ENCODE results near the gene AQP12A. TPM values are rescaled to one million over a fixed set of nuclear protein-coding genes. Genes with fewer than 3 reads are reported as not detected.
"Not testable (repeated sequence)": the region's sequence is repeated elsewhere in the genome, so short reads cannot be mapped to it uniquely, and the experiment has no call there.

Gene AQP12A
- total RNA-seq, 1 experiment from 2014 or later: not detected

DNA sequence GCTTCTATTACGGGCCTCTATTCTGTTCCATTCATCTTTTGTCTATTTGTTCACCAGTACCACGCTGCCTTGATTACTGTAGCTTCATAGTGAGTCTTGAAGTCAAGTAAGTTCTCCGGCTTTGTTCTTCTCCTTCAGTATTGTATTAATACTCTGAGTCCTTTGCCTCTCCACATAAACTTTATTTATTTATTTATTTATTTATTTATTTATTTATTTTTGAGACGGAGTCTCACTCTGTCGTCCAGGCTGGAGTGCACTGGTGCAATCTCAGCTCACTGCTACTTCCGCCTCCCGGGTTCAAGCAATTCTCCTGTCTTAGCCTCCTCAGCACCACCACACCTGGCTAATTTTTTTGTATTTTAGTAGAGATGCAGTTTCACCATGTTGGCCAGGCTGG lies 31.8 kb upstream of the AQP12A start:
- DNase-seq (ENCODE audit: low spot score): not testable (repeated sequence)

DNA sequence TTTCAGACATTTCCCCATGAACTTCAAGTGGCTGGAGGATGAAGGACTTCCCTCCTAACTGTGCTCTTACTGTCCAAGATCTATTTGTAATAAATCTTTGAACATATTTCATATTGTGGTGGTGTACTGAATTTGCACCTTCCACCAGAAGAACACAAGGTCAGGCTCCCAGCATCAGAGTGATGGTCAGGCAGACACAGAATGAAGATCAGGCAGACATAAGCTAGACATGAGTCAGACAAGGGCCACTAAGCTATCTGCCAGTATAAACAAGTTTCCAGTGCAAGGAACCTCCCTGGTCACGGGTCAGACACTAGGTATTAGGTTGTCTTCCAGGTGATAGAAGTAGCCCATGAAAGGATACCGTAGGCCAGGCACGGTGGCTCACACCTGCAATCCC lies 29.0 kb upstream of the AQP12A start:
- no peak for DNase-seq (ENCODE audit: low spot score)

DNA sequence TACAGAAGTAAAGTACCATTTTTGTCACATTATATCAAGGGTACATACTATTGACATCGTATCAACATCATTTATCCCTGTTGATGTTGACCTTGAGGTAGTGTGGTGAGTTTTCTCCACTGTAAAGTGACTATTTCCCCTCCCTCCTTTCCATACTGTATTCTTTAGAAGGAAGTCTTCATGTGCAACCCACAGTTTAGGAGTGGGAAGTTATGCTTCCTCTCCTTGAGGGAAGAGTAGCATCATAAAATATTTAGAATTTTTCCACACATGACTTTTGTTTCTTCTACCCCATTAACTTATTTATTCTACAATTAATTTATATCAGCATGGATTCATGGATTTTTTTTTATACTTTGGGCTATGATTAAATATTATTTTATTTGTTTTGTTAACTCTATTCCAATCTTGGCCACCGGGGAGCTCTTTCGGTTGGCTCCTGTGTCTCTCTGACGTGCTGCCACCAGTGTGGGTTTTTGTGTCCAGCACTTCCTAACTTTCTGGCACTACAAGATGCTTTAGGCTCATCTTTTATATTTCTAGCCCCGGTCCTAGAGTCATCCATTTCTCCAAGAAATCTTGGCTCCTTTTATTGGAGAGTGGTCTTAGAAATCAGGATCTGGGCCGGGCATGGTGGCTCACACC lies 28.0 kb upstream of the AQP12A start:
- DNase-seq (ENCODE audit: low spot score): no peak

DNA sequence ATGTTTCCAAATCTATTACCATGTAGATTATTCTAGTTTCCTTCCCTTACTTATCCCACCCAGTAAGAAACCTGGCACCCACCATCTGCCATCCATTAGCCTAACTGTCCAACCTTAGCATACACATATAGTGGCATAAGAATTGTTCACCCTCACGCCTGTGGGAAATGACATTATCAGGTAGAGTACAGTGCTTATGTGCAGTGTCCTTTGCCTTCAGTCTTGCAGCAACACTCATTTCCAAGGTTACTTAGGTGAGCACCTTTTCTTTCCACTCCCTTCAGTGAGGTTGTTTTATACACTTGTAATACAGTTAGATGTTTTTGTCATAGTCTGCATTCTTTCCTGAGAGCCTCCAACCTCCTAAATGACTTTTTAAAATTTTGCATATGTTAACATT lies 27.0 kb upstream of the AQP12A start:
- no peak for DNase-seq (ENCODE audit: low spot score)

DNA sequence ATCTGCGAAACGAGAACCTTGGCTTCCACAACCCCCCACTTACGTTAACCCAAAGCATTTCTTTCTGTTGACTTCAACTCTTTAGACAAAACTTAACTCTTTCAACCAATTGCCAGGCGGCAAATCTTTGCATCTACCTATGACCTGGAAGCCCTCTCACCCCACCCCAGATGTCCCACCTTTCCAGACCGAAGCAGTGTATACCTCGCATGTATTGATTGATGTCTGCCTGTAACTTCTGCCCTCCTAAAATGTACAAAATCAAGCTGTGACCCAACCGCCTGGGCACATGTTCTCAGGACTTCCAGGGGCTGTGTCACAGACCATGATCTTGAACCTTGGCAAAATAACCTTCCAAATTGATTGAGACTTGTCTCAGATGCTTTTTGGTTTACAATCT lies 21.3 kb upstream of the AQP12A start:
- no peak for DNase-seq (ENCODE audit: low spot score)

DNA sequence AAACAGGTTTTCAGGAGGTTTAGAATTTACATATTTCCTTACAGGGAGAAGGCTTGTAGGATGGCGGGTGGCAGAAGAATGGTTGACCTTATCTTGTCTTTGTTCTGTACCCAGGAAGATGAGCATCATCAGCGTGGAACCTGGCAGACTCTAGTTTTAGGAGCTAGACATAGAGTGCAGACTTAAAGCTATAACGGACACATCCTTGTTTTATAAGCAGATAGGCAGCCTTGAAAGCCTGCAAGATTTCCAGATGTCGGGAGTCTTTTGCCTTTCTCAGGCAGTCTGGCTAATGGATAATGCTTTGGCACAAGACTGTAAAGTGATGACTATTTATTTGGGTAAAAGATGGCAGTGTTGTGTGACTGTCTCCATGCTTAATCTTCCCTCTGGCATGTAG lies 20.7 kb upstream of the AQP12A start:
- no peak for DNase-seq (ENCODE audit: low spot score)

DNA sequence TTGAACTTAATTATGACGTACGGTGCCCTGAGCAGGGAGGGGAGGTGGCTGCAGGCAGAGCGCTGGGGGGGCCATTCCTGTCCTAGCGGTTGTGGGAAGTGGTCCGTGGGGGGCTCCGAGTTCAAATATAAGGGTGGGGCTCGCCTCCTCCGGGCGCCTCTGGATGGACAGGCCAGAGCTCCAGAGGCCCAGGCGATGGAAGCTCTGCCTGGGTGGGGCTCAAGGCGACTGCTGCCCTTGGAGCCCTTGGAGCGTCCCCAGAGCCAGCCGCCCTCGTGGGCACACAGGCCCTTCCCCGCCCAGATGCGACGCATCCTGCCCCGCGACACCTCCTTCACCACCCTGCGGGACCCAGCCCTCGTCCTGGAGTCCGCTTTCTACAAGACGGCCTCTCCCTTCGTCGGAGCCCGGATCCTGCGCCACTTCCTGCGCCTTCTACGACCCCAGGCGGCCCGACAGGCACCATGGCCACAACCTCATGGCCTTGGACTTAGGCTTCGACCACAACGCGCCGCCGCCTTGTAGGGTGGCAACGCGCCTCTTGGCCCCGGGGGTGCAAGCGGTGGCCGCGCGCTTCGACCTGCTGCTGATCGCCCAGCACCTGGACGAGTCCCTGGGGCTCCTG lies 19.5 kb upstream of the AQP12A start:
- no peak for DNase-seq (ENCODE audit: low spot score)

DNA sequence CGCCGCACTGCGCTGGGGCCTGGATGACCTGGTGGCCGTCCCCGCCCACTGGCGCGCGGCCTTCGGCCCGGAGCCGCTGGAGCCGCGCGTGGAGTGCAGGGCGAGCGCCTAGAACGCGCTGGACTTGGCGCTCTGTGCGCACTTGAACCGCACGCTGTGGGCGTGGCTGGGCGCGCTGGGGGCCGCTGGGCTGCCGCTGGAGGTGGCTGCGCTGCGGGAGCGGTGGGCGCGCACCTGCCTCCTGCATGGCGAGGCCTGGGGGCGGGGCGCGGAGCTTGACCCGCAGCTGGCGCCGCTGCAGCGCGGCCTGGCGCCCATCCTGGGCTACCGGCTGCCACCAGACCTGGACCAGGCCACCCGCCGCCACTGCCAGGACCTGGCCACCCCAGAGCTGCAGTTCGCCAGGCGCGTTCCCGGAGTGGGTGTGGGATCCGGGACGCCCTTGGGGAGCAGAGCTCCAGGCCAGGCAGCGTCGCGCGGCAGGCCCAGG lies 18.9 kb upstream of the AQP12A start:
- DNase-seq (ENCODE audit: low spot score): no peak

DNA sequence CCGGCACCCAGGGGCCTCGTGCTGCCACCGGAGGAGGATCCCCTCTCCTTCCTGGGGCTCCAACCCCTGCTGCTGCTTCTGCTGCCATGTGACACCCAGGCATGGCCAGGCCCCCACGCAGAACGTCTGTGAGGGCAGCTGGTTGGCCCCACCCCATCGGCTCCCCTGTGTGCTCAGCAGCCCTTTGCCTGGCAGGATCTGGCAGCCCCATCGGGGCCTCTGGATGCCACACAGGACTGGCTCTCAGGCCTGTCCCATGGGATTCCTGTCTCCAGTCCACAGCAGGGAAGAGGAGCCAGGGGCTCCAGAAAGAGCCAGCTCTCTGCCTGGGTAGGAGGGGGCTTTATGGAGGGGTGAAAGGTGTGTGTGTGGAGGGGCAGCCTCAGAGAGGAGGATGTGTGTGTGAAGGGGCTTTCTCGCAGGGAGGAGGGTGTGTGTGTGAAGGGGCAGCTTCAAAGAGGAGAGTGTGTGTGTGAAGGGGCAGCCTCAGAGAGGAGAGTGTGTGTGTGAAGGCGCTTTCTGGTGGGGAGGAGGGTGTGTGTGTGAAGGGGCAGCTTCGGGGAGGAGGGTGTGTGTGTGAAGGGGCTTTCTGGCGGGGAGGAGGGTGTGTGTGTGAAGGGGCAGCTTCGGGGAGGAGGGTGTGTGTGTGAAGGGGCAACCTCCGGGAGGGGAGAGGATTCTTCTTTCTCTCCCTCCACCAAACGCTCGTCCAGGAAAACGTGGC lies 17.0 kb upstream of the AQP12A start:
- DNase-seq (ENCODE audit: low spot score): not testable (repeated sequence)

DNA sequence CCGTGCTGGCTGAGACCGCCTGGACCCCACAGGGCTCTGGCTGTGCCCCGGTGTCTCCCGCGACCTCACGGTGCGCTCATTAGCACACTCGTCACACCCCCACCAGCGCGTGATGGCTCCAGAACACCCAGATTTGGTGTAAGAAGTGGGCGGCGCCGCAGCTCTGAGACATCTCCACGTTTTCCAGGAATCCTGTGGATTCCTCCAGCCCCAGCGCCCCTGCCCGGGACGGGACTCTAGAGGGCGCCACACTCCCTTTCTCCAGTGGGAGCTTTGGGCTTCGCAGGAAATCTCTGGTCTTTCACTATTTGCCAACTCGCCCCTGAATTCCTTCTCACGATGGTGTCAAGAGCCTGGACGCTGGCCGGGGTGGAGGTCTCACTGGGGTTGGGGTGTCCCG lies 16.3 kb upstream of the AQP12A start:
- DNase-seq (ENCODE audit: low spot score): not testable (repeated sequence)

DNA sequence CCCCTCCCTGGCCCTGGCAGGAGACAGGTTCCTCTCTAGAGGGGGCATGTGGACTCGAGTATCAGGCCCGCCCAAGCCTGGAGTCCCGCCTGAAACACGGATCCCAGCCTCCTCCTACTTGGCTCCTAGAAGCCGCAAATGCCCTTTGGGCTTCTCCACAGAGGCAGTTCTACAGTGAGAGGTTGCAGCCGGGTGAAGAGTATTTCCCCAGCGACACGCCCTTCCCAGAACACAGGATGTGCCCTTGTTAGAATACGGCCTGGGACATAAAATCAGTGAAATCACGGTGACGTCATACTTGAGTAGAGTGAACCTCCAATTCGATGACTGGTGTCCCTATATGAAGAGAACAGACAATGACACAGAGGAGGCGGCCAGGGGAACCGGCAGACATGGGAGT lies 13.6 kb upstream of the AQP12A start:
- DNase-seq (ENCODE audit: low spot score): not testable (repeated sequence)

DNA sequence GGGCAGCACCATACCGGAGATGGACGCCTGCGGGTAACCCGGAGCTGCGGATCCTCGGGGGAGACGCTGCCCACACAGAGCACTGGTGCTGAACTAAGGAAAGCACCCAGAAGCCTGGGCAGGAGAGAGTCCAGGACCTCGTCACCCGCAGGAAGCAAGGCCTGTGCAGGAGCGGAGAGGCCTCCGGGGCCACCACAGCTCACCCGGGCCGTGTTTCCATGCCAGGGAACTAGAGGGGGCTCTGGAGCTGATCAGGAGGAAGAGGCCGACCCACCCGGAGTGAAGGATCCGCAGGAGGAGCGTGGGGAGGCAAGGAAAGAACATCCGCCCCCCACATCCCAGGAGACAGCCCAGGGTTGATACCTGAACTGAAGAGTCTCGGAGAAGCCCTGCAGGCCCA lies 12.8 kb upstream of the AQP12A start:
- DNase-seq (ENCODE audit: low spot score): not testable (repeated sequence)

DNA sequence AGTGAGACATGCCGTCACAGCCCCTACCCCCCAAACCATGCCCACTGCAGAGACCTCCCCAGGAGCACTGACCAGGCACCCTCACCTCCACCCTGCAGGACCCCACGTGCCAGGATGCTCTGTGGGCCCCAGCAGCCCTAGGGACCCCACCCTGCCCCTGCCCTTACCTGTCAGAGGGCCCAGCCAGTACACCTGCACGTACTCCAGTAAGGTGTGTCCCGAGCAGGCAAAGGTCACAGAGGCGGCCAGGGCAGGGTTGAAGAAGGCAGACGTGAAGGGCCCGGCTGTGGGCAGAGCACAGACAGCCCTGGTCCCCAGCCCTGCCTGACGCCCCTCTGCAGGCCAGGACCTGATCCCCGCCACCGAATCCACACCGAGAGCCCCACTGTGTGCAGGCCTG lies 11.5 kb upstream of the AQP12A start:
- DNase-seq (ENCODE audit: low spot score): not testable (repeated sequence)

DNA sequence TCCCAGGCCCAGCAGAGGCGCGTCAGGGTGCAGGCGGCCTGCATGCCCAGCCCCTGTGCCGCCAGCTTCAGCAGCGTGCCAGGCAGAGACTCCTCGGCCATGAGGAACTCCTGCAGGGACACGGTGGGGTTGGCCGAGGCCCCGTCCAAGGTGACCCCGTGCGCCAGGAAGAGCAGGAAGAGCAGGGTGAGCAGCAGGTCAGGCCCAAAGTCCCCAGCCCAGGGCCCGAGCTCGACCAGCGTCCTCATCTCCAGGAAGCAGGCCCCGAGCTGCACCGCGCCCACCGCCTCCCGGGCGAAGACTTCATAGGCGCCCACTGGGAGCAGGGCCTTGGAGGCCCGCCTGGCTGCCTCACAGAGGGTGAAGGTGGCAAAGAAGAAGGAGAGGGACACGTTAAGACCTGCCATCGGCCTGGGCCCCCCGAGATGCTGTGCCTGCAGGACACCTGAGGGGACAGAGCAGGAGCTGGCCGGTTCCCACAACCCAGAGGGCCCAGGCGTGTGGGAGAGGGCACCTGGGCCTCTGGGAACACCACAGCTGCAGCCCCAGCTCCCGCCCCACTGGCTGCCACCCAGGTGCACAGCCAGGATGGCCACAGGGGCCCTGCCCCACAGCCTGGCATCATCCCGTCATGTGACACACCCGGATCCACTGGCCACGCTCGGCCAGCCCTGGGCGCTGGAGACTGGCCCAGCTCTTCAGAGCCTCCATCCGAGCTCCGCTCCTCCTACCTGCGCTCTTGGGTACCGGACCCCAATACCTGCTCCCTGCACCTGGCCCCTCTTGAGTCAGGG lies 9.0 kb upstream of the AQP12A start, which contains the start of gene AQP12B:
Gene AQP12B (minus strand): TSS at position 455 of the 794 bp plus-strand sequence. CDS start 48 bp downstream, at position 407.
- not testable (repeated sequence) for DNase-seq (ENCODE audit: low spot score)

DNA sequence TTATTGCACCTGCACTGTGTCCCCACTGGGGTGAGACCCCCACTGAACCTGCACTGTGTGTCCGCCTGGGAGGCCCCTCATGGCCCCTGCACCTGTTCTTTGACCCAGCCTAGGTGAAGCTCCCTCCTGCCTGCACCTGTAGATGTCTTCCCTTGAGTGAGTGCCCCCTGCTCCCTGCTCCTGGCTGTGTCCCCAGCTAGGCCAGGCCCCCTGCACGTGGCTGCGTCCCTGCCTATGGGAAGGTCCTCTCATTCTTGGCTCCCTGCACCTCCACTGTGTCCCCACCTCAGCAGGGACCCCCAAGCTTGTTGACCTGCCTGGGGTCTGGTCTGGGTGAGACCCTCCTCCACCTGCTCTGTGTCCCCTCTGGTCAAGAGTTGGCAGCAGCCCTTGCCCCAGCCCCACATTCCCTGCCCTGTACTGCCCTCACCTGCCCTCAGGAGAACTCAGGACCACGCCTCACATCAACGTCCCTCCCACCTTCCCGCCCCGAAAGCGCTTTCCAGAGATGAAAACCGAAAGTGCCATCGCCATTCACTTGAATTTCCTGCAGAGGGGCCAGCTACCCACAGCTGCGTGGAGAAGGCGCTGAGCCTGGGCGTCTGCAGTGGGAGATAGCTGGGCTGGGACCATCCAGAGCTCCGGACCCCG lies 8.2 kb upstream of the AQP12A start:
- DNase-seq (ENCODE audit: low spot score): not testable (repeated sequence)

DNA sequence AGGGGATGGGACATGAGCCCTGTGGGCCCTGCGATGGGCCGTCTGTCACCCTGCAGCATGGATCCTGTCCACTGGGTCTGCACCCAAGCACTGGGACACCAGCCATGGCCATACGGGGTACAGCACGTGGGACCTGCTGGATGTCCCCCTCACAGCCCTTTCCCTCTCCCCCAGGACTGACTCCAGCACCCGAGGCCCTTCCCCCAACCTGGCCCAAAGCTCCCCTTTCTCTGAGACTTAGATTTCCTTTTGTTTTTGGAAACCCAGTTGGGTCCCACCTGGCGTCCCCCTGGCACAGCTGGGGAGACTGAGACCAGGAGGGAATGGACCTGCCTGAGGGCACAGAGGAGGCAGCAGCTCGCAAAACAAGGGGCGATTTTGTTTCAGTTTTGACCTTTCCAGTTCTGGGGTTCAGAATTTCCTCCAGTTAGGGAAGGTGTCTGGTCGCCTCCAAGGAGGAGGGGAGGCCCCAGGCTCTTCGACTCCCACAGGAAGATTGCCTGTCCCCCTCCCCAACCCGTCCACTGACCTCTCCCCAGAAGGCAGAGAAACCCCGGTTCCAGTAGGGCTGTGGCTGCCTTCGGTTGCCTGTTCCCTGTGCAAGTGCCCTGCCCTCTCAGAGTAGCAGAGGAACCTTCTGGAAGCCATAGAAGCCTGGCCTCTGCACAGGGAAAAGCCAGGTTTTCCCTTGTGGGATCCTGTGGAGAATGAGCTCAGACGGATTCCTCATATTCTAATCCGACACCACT lies 7.5 kb upstream of the AQP12A start:
- not testable (repeated sequence) for DNase-seq (ENCODE audit: low spot score)

DNA sequence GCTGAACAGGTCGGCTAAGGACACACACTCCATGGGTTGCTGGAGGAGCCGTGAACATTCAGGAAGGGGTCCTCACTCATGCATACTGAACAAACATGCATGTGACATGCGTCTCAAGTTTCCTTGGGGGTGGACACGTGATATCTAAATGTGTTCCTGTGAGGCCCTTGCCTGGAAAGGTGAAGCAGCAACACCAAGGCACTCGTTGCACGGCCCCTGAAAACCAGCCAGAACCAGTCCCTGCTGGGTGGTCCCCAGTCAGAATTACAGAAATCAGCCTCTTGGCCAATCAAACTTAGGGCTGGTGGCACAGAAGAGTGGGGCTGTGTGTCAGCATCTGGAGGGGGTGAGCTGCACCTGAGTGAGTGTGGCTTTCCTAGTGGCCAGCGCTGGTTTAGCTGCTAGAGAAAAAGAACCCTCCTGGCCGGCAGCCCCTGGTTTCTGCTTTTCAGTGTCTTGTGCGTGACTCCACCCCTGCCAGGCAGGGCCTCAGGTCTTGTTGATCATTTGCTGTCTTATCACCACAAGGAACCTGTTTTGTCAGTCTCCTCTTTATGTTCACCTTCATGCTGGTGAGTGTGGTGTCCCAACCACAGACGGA lies 5.8 kb upstream of the AQP12A start:
- no peak for DNase-seq (ENCODE audit: low spot score)

DNA sequence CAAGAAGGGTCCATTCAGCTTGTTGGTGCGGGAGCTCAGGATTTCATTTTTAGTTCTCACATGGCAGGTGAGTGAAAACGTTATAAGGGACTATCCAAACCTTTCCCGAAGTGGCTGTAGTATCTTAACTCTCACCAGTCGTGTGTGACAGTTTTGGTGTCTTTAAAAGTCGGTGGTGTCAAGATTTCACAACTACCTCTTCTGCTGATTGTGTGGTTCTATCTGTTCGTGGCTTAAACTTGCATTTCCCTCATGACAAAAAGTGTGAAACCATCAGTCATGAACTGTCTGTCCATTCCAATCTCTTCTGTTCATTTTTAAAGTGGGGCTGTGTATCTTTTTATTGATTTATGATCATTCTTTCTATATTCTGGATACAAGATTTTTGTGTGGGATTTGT lies 5.2 kb upstream of the AQP12A start:
- no peak for DNase-seq (ENCODE audit: low spot score)

DNA sequence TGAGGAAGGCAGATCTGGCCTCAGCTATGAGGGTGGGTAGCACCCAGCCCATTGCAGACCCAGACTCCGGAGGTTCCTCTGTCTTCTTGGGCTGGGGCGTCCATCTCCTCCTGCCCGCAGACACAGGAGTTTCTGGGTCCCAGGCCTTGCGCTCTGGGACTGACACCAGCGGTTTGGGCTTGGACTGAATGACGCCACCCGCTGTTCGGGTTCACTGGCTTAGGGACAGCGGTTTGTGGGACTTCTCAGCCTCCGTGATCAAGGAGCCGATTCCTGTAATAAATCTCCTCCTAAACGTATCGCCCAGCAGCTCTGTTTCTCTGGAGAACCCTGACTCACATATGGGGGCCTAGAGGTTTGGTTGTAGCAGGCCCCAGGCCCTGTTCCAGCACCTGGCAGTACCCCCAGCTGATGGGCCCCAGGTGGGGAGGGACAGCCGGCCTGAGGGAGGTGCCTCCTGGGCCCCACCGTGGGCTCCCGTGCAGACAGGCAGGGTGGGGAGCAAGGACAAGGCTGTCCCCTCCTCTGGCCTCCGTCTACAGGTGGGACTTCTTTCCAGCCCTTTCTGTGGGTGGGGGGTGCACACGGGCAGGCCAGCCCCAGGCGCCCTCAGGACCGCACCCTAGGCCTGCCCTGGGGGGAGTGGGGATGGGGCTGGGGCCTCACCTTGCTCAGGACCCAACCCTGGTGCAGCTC lies 4.5 kb upstream of the AQP12A start:
- DNase-seq (ENCODE audit: low spot score): no peak

Measured in H4 (cell line).